ENCODE measurements around the gene STX16.

Gene STX16

DNA sequence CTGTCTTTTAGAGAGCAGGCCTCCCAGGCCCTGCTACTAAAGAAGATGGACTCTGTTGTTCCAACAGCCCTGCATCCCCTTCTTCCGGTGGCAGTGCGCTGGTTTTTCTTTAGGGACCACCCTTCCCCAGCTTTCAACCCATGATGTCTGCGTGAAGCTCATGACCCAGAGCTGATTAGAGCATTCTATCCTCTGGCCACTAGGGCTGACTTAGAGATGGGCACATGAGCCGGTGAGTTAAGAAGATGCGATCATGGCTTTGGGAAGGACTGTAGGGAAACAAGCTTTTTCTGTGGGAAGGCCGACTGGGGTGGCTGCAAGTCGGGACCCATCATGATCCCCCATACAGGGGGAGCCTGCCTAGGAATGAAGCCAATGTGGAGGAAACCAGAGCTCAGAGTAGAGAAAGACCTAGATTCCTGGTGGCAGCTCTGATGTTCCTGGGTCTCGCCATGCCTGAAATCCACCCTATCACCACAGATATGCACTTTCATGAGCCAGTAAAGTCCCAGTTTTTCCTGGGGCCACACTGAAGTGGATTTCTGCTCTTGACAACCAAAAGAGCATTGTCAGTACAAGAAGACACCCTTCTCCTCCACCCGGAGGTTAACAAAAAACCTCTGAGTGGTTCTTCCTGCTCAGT, 29.1 kb upstream of the STX16 start (continued):
- TF ChIP-seq, protein P1, sequence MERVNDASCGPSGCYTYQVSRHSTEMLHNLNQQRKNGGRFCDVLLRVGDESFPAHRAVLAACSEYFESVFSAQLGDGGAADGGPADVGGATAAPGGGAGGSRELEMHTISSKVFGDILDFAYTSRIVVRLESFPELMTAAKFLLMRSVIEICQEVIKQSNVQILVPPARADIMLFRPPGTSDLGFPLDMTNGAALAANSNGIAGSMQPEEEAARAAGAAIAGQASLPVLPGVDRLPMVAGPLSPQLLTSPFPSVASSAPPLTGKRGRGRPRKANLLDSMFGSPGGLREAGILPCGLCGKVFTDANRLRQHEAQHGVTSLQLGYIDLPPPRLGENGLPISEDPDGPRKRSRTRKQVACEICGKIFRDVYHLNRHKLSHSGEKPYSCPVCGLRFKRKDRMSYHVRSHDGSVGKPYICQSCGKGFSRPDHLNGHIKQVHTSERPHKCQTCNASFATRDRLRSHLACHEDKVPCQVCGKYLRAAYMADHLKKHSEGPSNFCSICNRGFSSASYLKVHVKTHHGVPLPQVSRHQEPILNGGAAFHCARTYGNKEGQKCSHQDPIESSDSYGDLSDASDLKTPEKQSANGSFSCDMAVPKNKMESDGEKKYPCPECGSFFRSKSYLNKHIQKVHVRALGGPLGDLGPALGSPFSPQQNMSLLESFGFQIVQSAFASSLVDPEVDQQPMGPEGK (CRISPR knock-in tag; IDR thresholded peaks at IDR 0.05; ENCODE audit: borderline replicate concordance): no peak
- TF ChIP-seq ESRRG (CRISPR knock-in tag; IDR thresholded peaks at IDR 0.05) (no peak), CSDC2 (CRISPR knock-in tag; IDR thresholded peaks at IDR 0.05) (no peak), SNAI2 (CRISPR knock-in tag; IDR thresholded peaks at IDR 0.05) (no peak), GLIS3 (CRISPR knock-in tag; IDR thresholded peaks at IDR 0.05) (no peak), PPARA (CRISPR knock-in tag; IDR thresholded peaks at IDR 0.05; ENCODE audit: borderline replicate concordance) (no peak), ARNTL (CRISPR knock-in tag; IDR thresholded peaks at IDR 0.05; ENCODE audit: borderline replicate concordance, low read depth) (no peak), RARB (CRISPR knock-in tag; IDR thresholded peaks at IDR 0.05) (no peak), ZFP30 (CRISPR knock-in tag; IDR thresholded peaks at IDR 0.05) (no peak), ZC3H10 (CRISPR knock-in tag; IDR thresholded peaks at IDR 0.05) (no peak), OSR1 (CRISPR knock-in tag; IDR thresholded peaks at IDR 0.05) (no peak)
- TF ChIP-seq, protein P2, sequence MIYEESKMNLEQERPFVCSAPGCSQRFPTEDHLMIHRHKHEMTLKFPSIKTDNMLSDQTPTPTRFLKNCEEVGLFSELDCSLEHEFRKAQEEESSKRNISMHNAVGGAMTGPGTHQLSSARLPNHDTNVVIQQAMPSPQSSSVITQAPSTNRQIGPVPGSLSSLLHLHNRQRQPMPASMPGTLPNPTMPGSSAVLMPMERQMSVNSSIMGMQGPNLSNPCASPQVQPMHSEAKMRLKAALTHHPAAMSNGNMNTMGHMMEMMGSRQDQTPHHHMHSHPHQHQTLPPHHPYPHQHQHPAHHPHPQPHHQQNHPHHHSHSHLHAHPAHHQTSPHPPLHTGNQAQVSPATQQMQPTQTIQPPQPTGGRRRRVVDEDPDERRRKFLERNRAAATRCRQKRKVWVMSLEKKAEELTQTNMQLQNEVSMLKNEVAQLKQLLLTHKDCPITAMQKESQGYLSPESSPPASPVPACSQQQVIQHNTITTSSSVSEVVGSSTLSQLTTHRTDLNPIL (CRISPR knock-in tag; IDR thresholded peaks at IDR 0.05; ENCODE audit: low read depth): no peak

DNA sequence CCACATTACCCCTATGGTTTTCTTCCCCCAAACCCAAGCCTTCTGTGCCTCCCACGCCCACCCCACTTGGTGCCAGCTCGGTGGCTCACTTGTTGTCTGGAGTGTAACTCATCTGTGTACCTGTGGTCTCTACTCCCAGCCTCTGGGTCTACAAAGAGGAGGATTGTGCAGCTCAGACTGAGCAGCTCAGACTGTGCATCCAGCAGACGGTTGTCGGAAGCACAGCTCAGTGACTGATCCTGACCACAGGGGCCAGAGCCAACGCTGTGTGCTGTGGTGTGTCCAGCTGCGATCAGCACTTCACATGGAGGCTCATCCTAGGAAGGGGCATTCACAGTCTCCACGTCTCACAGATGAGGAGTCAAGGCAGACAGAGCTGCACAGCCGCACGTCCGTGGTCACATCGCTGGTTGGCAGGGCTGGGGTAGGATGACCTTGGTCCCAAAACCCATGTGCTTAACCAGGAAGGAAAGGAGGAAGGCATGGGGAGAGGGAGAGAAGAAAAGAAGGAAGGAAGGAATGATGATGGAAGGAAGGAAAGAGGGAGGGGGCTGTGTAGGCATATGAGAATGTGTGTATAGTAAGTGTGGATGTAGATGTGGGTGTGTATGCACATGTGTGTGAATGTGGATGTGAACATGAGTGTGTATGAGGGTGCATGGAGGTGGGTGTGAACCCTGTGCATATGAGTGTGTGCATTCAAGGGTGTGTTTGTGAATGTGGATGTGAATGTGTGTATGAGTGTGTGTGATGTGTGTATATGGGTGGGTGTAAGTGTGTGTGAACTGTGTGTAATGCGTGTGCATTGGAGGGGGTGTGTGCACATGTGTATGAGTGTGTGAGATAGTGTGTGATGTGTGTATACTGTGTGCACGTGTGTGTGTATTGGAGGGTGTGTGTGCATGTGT, 28.2 kb upstream of the STX16 start:
- no peak for ATAC-seq

More for the DNA sequence above, 28.2 kb upstream of the STX16 start:
- no peak for TF ChIP-seq RARB (CRISPR knock-in tag; IDR thresholded peaks at IDR 0.05)
- TF ChIP-seq CSDC2 (CRISPR knock-in tag; IDR thresholded peaks at IDR 0.05): no peak
- TF ChIP-seq, protein P3, sequence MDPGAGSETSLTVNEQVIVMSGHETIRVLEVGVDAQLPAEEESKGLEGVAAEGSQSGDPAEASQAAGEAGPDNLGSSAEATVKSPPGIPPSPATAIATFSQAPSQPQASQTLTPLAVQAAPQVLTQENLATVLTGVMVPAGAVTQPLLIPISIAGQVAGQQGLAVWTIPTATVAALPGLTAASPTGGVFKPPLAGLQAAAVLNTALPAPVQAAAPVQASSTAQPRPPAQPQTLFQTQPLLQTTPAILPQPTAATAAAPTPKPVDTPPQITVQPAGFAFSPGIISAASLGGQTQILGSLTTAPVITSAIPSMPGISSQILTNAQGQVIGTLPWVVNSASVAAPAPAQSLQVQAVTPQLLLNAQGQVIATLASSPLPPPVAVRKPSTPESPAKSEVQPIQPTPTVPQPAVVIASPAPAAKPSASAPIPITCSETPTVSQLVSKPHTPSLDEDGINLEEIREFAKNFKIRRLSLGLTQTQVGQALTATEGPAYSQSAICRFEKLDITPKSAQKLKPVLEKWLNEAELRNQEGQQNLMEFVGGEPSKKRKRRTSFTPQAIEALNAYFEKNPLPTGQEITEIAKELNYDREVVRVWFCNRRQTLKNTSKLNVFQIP (CRISPR knock-in tag; IDR thresholded peaks at IDR 0.05; ENCODE audit: borderline replicate concordance, low read depth): no peak
- TF ChIP-seq, protein P1 (CRISPR knock-in tag; IDR thresholded peaks at IDR 0.05; ENCODE audit: borderline replicate concordance): no peak
- TF ChIP-seq, protein P2 (CRISPR knock-in tag; IDR thresholded peaks at IDR 0.05; ENCODE audit: low read depth): no peak
- no peak for TF ChIP-seq ZNF565 (CRISPR knock-in tag; conservative IDR thresholded peaks at IDR 0.05; ENCODE audit: low read depth)
- no peak for TF ChIP-seq ESRRG (CRISPR knock-in tag; IDR thresholded peaks at IDR 0.05)
- TF ChIP-seq PPARA (CRISPR knock-in tag; IDR thresholded peaks at IDR 0.05; ENCODE audit: borderline replicate concordance): no peak
- TF ChIP-seq ZNF8 (CRISPR knock-in tag; IDR thresholded peaks at IDR 0.05): no peak
- TF ChIP-seq TOX (CRISPR knock-in tag; IDR thresholded peaks at IDR 0.05; ENCODE audit: borderline replicate concordance): no peak
- TF ChIP-seq ISL1 (CRISPR knock-in tag; IDR thresholded peaks at IDR 0.05): no peak
- no peak for TF ChIP-seq BACH2 (CRISPR knock-in tag; IDR thresholded peaks at IDR 0.05; ENCODE audit: borderline replicate concordance)
- TF ChIP-seq, protein P4, sequence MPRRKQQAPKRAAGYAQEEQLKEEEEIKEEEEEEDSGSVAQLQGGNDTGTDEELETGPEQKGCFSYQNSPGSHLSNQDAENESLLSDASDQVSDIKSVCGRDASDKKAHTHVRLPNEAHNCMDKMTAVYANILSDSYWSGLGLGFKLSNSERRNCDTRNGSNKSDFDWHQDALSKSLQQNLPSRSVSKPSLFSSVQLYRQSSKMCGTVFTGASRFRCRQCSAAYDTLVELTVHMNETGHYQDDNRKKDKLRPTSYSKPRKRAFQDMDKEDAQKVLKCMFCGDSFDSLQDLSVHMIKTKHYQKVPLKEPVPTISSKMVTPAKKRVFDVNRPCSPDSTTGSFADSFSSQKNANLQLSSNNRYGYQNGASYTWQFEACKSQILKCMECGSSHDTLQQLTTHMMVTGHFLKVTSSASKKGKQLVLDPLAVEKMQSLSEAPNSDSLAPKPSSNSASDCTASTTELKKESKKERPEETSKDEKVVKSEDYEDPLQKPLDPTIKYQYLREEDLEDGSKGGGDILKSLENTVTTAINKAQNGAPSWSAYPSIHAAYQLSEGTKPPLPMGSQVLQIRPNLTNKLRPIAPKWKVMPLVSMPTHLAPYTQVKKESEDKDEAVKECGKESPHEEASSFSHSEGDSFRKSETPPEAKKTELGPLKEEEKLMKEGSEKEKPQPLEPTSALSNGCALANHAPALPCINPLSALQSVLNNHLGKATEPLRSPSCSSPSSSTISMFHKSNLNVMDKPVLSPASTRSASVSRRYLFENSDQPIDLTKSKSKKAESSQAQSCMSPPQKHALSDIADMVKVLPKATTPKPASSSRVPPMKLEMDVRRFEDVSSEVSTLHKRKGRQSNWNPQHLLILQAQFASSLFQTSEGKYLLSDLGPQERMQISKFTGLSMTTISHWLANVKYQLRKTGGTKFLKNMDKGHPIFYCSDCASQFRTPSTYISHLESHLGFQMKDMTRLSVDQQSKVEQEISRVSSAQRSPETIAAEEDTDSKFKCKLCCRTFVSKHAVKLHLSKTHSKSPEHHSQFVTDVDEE (CRISPR knock-in tag; IDR thresholded peaks at IDR 0.05): no peak
- TF ChIP-seq SNAI2 (CRISPR knock-in tag; IDR thresholded peaks at IDR 0.05): no peak
- no peak for TF ChIP-seq ZFP30 (CRISPR knock-in tag; IDR thresholded peaks at IDR 0.05)
- TF ChIP-seq ZFP3 (CRISPR knock-in tag; IDR thresholded peaks at IDR 0.05): no peak
- TF ChIP-seq GLIS3 (CRISPR knock-in tag; IDR thresholded peaks at IDR 0.05): no peak
- TF ChIP-seq, protein P5, sequence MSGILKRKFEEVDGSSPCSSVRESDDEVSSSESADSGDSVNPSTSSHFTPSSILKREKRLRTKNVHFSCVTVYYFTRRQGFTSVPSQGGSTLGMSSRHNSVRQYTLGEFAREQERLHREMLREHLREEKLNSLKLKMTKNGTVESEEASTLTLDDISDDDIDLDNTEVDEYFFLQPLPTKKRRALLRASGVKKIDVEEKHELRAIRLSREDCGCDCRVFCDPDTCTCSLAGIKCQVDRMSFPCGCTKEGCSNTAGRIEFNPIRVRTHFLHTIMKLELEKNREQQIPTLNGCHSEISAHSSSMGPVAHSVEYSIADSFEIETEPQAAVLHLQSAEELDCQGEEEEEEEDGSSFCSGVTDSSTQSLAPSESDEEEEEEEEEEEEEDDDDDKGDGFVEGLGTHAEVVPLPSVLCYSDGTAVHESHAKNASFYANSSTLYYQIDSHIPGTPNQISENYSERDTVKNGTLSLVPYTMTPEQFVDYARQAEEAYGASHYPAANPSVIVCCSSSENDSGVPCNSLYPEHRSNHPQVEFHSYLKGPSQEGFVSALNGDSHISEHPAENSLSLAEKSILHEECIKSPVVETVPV (CRISPR knock-in tag; IDR thresholded peaks at IDR 0.05): no peak
- no peak for TF ChIP-seq ZNF70 (CRISPR knock-in tag; IDR thresholded peaks at IDR 0.05)

All from SK-N-SH treated with all-trans-retinoic acid at 6 μM for 48 hours (cell line).